NOMO-1 treated with dmso at 0.1 percent for 144 hours (cell line): ENCODE measurements around the gene UTP18.
"Not testable (repeated sequence)": the region's sequence is repeated elsewhere in the genome, so short reads cannot be mapped to it uniquely, and the experiment has no call there.

Experiments
- DNase-seq: peaks from one replicate; lab custom pipeline; 2025; ENCODE audit not compliant: unreplicated experiment; lab: John Stamatoyannopoulos, UW

UTP18 gene

DNA sequence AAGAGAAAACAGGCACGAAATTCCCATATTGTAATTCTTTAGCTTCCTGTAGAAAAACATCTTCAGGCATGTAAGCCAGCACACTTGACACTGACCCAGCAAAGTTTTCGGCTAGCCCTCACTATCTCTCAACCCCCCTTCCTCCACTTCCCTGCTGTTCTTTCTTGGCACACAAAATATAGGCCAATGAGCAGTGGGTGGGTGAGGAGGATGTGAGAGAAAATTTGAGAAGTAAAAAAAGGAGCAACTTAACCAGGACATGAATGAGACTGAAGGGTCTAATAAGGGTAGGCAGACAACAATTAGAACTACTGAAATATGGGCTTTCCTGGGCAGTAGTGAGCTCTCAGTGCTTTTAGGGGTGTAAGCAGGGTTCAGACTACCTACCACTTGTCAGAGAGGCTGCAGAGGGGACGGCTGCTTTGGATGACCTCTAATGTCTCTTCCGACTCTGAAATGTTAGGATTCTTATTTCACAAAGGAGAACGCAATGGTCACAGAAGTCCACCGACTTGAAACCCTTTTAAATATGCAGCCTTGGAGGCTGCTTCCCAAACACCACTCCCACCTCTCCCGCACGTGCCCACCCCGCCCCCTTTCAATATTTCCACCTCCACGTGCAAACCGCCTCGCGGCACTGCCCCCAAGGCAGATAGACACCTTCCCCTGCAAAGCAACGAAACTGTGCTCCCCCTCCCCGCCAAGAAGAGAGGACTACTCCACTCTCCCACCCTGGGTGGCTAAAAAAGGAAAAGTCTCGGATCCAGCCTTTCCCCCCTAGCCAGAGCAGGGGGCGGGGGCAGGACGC lies 1.4 kb upstream of the UTP18 start:
- DNase-seq: peak; percentile 74

DNA sequence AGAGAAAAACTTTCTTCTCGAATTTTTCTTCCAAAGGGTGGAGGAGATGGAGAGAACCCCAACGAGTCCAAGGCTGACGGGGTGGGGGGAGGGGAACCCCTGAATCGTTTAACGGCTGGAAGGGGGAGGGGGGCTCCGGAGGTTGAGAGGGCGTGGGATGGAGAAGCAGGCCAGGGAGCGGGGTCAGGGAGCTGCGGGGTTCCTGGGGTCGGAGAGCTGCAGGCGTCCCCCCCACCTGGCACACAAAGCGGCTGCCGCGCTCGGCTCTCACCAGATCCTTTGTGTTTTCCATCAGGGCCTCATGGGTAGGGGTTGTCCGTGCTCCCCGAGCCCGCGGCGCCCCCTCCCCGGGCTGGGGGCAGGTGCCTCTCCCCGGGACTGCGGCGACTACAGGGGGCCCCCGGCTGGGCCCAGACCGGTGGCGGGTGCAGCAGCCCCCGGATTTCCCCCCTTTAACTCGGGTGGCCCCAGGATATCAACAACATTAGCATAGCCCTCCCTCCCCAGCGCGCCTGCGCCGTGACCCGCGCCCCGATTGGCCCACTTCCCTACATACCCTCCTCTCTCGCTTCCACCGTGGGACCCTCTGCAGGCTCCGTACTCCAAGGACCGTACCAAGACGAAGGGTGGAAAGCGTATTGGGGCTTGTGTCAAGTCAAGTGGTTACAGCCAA lies 646 bp upstream of the UTP18 start, which contains the start of gene MBTD1:
Gene MBTD1, minus strand, starts transcription at position 486 of the 673 bp plus-strand sequence. CDS start 34,888 bp downstream, outside the sequence.
- peak; percentile 97 for DNase-seq

DNA sequence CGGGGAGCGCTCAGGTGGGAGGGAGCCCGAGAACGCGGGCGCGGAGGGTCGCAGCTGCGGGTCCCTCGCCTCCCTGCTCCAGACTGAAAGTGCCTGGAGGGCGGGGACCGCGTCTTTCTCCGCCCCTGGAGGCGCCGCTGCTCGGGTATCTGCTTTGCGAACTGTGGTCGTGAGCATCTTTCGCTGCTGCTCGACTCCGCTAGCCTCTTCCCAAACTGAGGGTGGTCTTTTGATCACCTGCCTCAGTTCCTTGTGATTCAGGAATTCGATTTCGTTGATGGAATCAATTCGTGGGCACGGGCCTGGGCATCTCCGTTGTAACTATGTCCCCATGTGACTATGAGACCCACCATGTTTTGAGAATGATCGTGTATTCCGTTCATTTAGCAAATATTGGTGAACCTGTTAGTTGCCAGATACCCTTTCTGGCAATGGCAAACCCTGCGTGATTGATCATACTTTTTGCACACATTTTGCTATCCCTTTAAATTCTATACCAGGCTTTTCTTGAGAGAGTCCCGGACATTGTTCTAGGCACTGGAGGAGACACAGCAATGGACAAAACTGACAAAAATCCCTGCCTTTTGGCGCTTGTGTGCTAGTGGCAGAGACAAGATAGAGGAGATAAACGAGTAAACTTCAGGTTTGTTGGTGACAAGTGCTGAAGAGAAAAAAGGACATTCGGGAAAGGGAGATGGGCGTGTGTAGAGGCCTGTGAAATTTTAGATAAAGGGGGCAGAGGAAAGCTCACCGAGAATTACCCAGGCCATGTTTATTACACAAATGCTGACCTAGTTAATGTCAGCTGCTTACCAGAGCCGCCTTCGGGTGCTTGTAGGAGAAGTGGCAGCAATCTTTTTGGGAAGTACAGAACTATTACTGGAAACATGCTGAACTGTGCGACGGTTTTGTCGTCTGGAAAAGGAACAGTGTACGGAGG lies 948 bp downstream of the UTP18 start:
- DNase-seq: no peak

DNA sequence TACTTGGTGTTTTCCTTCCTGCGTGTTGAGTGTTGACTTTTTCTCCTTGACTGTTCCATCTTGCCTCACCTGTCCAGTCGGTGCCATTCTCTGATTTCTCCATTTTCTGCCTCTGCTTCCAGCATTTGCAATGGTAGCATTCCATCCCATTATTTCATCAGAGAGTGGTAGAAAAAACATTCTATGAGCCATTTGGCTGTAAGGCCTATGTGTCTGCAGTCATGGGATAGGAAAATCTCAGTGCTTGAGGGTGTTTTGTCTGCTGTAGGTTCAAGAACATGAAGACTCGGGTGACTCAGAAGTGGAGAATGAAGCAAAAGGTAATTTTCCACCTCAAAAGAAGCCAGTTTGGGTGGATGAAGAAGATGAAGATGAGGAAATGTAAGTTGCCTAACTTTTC lies 2.7 kb downstream of the UTP18 start:
- DNase-seq: no peak

DNA sequence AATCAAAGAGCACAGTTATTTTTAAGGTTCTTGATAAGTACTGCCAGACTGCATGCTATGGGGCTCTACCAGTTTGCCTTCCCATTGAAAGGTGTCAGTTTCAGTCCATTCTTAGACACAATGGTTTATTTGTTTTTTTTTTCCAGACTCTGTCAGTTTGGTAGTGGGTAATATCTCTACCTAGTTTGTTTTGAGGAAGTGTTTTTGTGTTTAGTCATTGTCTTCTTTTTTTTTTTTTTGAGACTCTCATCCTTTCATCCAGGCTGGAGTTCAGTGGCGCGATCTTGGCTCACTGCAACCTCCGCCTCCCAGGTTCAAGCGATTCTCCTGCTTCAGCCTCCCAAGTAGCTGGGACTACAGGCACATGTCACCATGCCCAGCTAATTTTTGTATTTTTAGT lies 4.1 kb downstream of the UTP18 start:
- DNase-seq: not testable (repeated sequence)

DNA sequence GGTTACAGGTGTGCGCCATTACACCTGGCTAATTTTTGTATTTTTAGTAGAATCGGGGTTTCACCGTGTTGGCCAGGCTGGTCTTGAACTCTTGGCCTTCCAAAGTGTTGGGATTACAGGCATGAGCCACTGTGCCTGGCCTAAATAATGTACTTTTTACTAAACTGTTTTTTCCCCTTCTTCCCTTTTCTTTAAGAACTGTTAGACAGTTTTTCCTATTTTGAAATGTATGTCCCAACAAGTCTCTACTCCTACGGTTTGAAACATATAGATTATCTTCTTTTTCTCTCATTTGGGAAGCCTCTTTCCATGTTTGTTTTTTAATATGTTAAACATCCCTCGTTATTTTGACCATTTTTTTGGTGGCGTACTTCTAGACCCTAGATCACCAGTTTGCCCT lies 9.6 kb downstream of the UTP18 start:
- DNase-seq: no peak

DNA sequence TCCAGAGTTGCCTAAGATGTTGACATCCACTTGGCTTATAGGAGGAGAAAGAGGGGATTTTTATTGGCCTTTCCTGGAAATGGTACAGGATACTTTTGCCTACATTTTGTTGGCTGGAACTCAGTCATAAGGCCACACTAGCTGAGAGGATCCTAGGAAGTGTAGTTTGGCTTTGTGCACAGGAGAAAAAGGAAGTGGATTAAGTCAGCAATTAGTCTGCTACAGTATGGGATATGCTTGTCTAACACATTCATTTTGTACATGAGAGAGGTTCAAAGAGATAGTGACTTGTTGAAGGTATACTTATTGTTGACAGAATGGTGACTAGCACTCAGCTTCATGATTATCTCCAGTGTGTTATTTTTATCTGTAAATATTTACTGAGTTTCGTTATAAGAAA lies 10.3 kb downstream of the UTP18 start:
- DNase-seq: no peak

DNA sequence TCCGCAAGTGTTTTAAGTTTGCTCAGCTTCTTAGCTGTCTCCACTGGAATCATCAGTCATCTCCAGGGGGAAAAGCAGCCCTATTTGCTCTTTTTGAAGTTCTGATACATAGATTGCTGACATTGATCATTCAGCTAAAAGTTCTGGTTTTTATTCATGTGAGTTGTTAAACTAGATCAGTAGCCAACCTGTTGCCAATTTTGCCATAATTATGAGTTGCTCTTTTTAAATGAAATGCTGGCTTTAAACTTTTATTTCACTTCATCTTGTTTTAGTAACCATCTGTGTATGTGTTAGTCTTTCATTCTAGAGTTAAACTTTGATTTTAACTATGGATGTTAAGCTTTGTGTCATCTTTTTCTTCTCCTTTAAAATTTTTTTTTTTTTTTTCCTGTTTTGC lies 12.5 kb downstream of the UTP18 start:
- no peak for DNase-seq

DNA sequence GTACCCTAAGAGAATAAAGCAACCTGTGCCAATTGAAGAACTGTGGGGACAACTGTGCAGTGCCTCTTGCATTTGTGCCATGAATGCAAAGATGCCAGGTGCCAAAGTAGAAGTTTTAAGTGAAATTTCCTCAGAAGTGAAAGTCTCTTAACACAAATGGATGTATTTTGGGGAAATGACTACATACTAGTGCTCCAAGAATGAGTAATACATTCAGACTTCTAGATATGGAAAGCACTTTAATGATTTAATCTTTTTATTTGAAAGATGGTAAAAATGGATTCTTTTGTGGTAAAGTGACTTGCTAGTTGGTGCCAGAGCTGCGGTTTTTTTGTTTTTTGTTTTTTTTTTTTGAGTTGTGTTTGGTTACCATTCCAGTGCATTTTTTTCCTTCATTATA lies 15.0 kb downstream of the UTP18 start:
- no peak for DNase-seq

DNA sequence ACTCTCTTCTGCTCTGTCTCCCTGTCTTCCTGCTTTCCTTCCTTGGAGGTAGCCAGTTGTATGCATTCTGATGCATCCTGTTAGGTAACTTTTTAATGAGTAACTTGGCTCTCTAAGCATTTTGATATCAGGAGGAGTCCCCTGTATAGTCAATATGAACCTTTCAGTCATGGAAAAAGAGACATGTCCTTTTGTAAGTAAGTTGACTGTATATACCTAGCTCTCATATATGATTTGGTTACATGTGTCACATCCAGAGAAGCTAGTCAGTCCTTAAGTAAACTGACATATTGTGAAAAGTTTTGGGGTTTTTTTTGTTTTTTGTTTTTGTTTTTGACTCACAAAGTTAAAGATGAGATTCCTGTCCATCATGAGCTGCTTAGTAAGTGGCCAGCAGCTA lies 18.8 kb downstream of the UTP18 start:
- DNase-seq: no peak

DNA sequence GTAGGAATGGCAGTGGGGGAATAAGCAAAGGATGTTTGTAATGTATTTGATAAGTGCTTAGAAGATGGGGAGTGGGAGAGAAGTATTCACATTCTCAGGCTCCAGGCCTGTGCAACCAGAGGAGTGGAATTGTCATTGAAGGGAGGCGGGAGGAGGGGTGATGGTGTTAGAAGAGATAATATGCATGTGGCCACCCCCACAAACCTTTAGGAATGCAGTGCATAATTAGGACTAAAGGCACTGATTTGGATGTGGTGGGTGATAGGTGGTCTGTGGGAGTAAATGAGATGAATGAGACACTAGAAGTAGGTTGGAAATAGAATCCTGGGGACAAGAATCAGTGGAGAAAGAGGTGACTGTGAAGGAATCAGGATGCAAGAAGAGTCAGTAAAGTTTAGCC lies 27.1 kb downstream of the UTP18 start:
- DNase-seq: no peak

DNA sequence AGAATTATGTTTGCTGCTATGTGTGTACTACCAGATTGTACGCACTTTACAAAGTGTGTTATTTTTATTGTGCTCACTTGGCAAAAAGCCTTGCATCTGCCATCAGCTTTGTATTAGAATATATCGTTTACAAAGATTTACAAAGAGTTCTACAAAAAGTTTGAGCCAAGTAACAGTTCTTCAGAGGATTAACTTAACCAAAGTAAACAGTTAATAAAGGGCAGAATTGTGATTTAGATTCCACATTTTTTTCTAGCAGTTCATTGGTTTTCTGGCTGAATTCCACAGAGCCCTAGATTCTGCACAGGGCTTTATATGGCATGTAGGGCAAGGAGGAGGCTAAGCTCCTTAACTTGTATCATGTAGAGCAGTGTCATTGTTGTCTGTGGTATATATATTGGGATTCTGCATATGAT lies 29.4 kb downstream of the UTP18 start:
- DNase-seq: no peak

DNA sequence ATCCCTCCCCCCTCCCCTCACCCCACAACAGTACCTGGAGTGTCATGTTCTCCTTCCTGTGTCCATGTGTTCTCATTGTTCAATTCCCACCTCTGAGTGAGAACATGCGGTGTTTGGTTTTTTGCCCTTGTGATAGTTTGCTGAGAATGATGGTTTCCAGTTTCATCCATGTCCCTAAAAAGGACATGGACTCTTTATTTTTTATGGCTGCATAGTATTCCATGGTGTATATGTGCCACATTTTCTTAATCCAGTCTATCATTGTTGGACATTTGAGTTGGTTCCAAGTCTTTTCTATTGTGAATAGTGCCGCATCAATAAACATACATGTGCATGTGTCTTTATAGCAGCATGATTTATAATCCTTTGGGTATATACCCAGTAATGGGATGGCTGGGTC lies 34.0 kb downstream of the UTP18 start:
- DNase-seq: not testable (repeated sequence)

DNA sequence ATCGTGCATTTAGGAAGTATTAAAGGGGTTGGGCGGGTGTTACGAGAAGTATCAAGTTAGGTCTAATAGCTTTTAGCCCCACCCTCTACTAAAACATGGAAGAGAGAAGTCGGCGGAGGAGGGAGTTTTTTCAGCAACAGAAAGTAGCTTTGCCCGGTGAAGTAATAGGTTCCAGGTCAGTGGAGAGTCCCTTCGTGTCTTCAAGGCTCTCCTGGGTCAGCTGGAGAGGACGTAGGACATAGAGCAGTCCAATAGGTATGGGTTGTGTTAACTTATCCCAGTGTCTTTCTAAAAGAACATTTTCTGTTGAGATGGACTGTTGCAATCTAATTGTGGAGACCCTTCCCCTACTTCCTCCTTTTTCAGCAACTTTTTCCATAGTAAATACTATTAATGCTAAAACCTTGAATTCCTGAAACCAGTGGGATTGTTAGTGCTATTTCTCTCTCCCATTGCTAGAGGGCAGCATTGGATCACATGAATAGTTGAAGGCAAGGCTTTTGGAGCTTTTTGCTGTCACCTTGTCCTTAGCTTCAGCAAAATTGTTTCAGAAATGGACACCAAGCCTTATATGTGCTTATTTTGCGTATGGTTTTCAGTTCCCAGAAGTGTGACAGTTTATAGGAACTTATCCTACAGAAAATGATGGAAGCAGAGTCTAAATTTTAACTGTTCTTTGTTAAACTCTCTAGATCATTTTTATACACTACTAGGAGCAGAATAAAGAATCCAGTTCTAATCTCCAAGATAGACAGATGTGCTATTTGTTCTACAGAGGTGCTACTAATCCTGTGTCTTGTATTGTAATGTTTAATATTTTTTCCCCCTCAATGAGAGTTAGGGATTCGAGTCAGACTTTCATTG lies 38.4 kb downstream of the UTP18 start:
- DNase-seq: peak; percentile 1

DNA sequence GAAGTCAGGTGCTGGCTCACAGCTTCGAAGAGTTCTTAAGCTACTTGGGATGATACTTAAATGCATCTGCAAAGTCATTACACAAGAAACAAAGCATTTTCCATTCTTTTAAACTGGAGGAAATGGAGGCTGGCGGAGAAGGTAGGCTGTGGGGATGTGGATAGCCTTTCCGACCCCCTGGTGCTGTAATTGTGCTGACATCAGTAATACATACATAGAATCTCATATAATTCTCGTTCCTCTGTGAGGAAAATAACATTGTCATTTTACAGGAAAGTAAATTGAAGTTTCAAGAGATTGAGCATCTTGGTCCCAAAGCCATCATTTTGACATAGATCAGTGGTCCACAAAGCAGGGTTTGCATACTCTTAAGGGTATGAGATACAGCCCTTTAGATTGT lies 39.5 kb downstream of the UTP18 start:
- DNase-seq: no peak

DNA sequence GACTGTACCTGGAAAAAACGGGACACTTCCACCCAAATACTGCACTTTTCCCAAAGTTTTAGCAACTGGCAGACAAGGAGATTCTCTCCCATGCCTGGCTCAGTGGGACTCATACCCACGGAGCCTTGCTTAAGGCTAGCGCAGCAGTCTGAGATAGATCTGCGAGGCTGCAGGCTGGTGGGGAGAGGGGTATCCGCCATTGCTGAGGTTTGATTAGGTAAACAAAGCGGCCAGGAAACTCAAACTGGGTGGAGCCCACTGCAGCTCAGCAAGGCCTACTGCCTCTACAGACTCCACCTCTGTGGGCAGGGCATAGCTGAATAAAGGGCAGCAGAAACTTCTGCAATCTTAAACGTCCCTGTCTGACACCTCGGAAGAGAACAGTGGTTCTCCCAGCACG lies 44.8 kb downstream of the UTP18 start:
- no peak for DNase-seq

DNA sequence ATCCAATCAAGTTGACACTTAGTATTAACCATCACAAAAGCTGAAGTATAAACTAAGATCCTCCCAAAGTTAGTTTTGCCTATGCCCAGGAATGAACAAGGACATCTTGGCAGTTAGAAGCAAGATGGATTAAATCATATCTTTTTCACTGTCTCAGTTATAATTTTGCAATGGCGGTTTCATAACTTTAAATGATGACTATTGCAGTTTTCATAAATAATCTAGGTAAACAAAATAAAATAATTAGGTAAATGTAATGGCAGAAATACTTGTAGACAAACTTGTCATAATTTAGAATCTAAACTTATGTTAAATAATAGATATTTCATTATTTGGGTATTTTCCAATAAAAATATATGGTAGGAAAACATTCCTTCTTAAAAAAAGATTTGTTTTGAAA lies 51.7 kb downstream of the UTP18 start:
- not testable (repeated sequence) for DNase-seq

DNA sequence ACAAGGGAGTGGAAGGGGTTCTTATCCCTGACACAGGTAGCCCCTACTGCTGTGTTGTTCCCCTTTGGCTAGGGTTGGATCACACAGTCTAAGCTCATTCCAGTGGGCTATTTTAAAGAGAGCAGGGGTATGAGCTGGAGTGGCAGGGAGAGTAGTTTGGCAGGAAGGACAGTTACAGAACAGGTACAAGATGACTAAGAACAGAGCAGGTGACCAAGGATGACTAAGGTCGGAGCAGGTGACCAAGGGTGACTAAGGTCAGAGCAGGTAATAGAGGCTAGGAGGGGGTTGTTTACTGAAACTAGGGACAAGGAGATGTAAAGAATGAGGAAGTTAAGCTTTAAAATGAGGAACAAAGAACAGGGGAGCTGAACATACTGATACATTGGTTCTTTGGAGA lies 58.8 kb downstream of the UTP18 start:
- no peak for DNase-seq

DNA sequence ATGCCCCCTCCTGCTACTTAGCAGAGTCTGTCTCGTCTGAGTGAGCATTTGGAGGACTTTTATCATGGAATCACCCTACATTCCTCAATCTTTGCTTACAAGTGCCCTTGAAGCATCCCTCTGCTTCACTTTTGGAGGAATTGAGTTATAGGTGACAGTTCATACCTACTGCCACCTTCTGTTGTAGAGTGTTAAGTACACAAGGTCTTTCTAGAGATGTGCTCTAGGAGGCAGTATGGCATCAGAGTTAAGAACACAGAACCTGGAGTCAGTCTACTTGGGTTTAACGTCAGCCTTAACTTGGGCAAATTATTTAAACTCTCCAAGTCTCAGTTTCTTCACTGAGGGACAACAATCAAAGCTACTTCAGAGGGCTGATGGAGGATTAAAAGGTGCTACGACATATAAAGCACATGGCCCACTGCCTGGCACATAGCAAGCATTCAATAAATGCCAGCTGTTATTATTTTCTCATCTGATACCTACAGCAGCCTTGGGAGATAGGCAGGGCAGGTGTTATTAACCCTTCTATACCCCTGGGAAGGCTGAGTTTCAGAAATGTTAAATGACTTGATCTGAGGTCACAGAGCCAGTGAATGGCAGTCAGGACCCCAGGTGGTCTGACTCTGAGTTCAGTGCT lies 62.2 kb downstream of the UTP18 start:
- DNase-seq: no peak

DNA sequence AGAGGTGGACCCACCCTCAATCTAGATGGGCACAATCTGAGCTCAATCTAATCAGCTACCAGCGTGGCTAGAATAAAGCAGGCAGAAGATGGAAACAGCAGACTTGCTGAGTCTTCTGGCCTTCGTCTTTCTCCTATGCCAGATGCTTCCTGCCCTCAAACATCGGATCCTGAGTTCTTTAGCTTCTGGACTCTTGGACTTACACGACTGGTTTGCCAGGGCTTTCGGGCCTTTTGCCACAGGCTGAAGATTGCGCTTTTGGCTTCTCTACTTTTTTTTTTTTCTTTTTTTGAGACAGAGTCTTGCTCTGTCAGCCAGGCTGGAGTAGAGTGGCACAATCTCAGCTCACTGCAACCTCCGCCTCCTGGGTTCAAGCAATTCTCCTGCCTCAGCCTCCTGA lies 65.1 kb downstream of the UTP18 start:
- DNase-seq: no peak
